ENCODE measurements around the gene SLC37A1.

The SLC37A1 gene

DNA sequence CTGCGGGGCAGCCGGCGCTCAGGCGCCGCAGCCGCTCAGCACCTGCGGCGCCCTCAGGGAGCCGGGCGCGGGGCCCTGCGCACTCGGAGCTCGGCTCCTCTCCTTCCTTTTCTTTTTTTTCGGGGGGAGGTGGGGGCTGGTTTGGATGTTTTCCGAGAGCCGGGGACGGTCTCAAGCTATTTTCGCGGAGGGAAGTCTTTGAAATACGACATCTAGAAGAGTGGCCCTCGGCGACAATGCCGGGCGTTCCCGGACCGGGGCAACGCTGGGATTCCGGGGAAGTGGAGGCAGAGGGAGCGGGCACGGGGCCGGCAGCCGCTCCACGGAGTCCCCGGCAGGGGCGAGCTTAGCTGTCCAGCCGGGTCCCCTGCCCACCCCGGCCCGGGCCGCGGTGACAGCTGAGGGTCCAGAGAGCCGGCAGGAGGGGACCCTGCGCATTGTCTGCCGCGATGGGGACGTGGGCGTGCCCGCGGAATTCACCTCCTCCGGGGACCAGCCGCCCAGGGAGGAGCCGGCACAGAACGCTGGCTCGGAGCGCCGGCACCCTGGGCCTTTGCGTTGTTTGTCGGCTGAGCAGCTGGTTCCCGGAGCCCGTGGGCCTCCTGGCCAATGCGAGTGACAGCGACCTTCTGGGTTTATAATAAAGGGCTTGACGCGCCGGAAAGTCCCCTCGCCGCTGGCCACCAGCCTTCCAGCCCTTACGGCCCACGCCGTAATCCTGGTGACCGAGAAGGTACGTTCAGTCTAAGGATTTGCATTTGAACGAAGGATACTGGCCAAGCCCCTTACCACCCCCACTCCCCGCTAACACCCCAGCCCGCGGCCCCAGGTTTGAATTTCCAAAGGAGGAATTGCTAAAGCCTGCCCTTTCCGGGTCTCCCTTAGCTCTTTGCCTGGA, 582 bp downstream of the SLC37A1 start (continued):
- TF ChIP-seq, protein P1, sequence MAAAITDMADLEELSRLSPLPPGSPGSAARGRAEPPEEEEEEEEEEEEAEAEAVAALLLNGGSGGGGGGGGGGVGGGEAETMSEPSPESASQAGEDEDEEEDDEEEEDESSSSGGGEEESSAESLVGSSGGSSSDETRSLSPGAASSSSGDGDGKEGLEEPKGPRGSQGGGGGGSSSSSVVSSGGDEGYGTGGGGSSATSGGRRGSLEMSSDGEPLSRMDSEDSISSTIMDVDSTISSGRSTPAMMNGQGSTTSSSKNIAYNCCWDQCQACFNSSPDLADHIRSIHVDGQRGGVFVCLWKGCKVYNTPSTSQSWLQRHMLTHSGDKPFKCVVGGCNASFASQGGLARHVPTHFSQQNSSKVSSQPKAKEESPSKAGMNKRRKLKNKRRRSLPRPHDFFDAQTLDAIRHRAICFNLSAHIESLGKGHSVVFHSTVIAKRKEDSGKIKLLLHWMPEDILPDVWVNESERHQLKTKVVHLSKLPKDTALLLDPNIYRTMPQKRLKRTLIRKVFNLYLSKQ (tag by site-specific recombination; IDR thresholded peaks at IDR 0.05; ENCODE audit: borderline replicate concordance), result no peak
- TF ChIP-seq ZNF335 (tag by site-specific recombination; conservative IDR thresholded peaks at IDR 0.05) (peak; percentile 97), SP3 (tag by site-specific recombination; IDR thresholded peaks at IDR 0.05) (peak; percentile 72), ZNF76 (tag by site-specific recombination; IDR thresholded peaks at IDR 0.05; ENCODE audit: borderline replicate concordance, low read depth) (no peak; the same call in 1 of the 2 replicates), SP7 (tag by site-specific recombination; IDR thresholded peaks at IDR 0.05) (peak; percentile 49; the same call in 1 of the 2 replicates), ZNF561 (tag by site-specific recombination; IDR thresholded peaks at IDR 0.05; ENCODE audit: borderline replicate concordance) (peak; percentile 81), ZNF555 (tag by site-specific recombination; conservative IDR thresholded peaks at IDR 0.05) (no peak), ZNF600 (tag by site-specific recombination; IDR thresholded peaks at IDR 0.05) (peak; percentile 93), EGR2 (tag by site-specific recombination; IDR thresholded peaks at IDR 0.05; ENCODE audit: low read depth) (peak; percentile 85), SALL2 (tag by site-specific recombination; IDR thresholded peaks at IDR 0.05; ENCODE audit: borderline replicate concordance) (no peak), ZSCAN23 (tag by site-specific recombination; IDR thresholded peaks at IDR 0.05) (0 out of 2 replicates have a peak, but pooled peaks have one; percentile 35), GLIS2 (tag by site-specific recombination; IDR thresholded peaks at IDR 0.05) (peak; percentile 67), ZSCAN30 (tag by site-specific recombination; IDR thresholded peaks at IDR 0.05) (no peak; the same call in 1 of the 2 replicates), KLF16 (tag by site-specific recombination; IDR thresholded peaks at IDR 0.05) (peak; percentile 68), KLF9 (tag by site-specific recombination; IDR thresholded peaks at IDR 0.05; ENCODE audit: low read depth) (peak; percentile 96), YY1 (tag by site-specific recombination; IDR thresholded peaks at IDR 0.05) (0 out of 2 replicates have a peak, but pooled peaks have one; percentile 19), ZBTB48 (tag by site-specific recombination; IDR thresholded peaks at IDR 0.05) (peak; percentile 71; the same call in 1 of the 2 replicates), ZBTB17 (tag by site-specific recombination; IDR thresholded peaks at IDR 0.05) (peak; percentile 36; the same call in 1 of the 2 replicates), ZBTB8A (tag by site-specific recombination; IDR thresholded peaks at IDR 0.05) (peak; percentile 73), ZNF501 (tag by site-specific recombination; IDR thresholded peaks at IDR 0.05) (no peak), ZNF654 (tag by site-specific recombination; IDR thresholded peaks at IDR 0.05; ENCODE audit: low read depth) (no peak), ZNF10 (tag by site-specific recombination; IDR thresholded peaks at IDR 0.05) (no peak), ZIC2 (tag by site-specific recombination; IDR thresholded peaks at IDR 0.05) (peak; percentile 59), ZNF19 (tag by site-specific recombination; IDR thresholded peaks at IDR 0.05; ENCODE audit: low read depth) (no peak), ZNF658 (tag by site-specific recombination; IDR thresholded peaks at IDR 0.05) (no peak), ZNF341 (tag by site-specific recombination; IDR thresholded peaks at IDR 0.05; ENCODE audit: low read depth) (peak; percentile 66)
- TF ChIP-seq, protein P2, sequence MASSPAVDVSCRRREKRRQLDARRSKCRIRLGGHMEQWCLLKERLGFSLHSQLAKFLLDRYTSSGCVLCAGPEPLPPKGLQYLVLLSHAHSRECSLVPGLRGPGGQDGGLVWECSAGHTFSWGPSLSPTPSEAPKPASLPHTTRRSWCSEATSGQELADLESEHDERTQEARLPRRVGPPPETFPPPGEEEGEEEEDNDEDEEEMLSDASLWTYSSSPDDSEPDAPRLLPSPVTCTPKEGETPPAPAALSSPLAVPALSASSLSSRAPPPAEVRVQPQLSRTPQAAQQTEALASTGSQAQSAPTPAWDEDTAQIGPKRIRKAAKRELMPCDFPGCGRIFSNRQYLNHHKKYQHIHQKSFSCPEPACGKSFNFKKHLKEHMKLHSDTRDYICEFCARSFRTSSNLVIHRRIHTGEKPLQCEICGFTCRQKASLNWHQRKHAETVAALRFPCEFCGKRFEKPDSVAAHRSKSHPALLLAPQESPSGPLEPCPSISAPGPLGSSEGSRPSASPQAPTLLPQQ (tag by site-specific recombination; IDR thresholded peaks at IDR 0.05), result peak; percentile 47; the same call in 1 of the 2 replicates
- TF ChIP-seq, protein P3, sequence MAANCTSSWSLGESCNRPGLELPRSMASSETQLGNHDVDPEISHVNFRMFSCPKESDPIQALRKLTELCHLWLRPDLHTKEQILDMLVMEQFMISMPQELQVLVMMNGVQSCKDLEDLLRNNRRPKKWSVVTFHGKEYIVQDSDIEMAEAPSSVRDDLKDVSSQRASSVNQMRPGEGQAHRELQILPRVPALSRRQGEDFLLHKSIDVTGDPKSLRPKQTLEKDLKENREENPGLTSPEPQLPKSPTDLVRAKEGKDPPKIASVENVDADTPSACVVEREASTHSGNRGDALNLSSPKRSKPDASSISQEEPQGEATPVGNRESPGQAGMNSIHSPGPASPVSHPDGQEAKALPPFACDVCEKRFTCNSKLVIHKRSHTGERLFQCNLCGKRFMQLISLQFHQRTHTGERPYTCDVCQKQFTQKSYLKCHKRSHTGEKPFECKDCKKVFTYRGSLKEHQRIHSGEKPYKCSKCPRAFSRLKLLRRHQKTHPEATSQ (tag by site-specific recombination; IDR thresholded peaks at IDR 0.05), result 0 out of 2 replicates have a peak, but pooled peaks have one; percentile 48
- TF ChIP-seq, protein P4, sequence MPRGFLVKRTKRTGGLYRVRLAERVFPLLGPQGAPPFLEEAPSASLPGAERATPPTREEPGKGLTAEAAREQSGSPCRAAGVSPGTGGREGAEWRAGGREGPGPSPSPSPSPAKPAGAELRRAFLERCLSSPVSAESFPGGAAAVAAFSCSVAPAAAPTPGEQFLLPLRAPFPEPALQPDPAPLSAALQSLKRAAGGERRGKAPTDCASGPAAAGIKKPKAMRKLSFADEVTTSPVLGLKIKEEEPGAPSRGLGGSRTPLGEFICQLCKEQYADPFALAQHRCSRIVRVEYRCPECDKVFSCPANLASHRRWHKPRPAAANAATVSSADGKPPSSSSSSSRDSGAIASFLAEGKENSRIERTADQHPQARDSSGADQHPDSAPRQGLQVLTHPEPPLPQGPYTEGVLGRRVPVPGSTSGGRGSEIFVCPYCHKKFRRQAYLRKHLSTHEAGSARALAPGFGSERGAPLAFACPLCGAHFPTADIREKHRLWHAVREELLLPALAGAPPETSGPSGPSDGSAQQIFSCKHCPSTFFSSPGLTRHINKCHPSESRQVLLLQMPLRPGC (tag by site-specific recombination; IDR thresholded peaks at IDR 0.05), result 0 out of 2 replicates have a peak, but pooled peaks have one; percentile 19
- TF ChIP-seq, protein P5, sequence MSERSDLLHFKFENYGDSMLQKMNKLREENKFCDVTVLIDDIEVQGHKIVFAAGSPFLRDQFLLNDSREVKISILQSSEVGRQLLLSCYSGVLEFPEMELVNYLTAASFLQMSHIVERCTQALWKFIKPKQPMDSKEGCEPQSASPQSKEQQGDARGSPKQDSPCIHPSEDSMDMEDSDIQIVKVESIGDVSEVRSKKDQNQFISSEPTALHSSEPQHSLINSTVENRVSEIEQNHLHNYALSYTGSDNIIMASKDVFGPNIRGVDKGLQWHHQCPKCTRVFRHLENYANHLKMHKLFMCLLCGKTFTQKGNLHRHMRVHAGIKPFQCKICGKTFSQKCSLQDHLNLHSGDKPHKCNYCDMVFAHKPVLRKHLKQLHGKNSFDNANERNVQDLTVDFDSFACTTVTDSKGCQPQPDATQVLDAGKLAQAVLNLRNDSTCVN (tag by site-specific recombination; optimal IDR thresholded peaks at IDR 0.05), result peak; percentile 83
- TF ChIP-seq, protein P6, sequence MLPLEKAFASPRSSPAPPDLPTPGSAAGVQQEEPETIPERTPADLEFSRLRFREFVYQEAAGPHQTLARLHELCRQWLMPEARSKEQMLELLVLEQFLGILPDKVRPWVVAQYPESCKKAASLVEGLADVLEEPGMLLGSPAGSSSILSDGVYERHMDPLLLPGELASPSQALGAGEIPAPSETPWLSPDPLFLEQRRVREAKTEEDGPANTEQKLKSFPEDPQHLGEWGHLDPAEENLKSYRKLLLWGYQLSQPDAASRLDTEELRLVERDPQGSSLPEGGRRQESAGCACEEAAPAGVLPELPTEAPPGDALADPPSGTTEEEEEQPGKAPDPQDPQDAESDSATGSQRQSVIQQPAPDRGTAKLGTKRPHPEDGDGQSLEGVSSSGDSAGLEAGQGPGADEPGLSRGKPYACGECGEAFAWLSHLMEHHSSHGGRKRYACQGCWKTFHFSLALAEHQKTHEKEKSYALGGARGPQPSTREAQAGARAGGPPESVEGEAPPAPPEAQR (tag by site-specific recombination; IDR thresholded peaks at IDR 0.05), result no peak
